Activated CD4-positive, CD25-positive, alpha-beta regulatory T cell treated with anti-CD3 and anti-CD28 coated beads, Interleukin-2, amount 50 U/mL, for 16 hours (primary cell): ENCODE data around the gene KLF13.

Experiments
- DNase-seq: peaks from one replicate; pipeline ENCODE4 v3.0.0-alpha.2; 2020; ENCODE audit warnings: low read depth, low spot score

KLF13 gene

DNA sequence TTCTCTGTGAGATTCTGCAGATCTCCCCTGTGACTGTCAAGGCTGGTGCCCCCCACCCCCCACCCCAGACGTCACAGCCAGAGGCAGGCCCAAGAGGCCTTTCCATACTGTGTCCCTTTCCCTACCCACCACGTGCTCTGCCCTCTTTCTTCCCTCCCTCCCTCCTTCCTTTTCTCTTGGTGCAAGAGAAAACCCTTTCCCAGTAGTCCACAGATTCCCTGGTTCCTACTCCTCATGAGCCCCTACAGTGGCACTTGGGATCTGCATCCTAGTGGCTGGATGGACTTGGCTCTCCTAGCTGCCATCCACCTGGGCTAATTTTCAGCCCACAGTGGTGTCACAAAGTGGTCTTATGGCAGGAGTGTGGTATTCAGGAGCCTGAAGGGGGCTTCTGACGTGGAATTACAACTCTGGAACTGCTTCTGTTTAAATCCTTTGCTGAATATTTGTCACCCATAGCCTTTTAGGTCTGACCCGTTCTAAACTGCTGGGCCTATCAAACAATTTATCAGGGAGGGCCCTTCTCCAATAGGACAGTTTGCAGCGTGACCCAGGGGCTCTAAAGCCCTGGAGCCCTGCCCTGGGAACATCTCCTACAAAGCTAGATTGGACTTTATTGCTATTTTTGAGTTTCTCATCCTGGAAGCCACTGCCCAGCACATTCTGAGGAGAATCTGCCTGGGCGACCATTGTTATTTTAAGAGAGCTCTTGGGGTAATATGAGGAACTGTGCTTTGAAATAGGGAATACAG, 35.3 kb downstream of the KLF13 start:
- DNase-seq, result no peak

GRCh38 chr15:31362886-31363285, 36.3 kb downstream of the KLF13 start:
- DNase-seq, result no peak

DNA sequence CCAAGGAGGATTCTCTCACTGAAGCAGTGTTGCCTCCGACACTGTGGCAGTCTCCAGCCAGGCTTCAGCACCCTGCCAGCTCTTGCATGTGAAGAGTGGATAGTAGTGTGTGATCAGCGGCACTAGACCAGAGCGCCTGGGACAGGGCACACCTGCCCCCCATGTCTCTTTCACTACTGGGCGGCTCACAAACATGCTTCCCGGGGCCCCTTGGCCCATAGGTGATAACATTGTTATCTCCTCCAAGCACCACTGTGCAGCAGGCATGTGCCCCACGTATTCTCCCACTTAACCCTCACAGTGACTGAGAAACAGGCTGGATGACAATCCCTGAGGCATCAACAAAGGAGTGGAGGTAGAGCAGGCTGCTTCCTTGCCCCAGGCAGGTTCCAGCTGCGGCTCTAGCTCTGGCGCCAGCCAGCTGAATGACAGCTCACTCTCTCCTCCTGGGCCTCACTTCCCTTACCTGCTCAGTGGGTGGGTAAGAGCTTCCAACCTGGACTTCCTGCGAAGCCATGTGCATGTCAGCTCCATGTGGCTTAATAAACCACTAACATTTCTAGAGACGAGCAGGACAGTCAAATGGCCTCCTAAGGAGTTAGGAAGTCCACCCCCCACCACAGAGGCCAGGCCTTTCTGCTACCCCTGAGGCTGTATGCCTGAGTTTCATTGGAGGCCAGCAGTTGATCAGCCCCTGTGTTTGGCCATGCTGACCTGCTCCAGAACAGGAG, 37.8 kb downstream of the KLF13 start:
- no peak for DNase-seq

DNA sequence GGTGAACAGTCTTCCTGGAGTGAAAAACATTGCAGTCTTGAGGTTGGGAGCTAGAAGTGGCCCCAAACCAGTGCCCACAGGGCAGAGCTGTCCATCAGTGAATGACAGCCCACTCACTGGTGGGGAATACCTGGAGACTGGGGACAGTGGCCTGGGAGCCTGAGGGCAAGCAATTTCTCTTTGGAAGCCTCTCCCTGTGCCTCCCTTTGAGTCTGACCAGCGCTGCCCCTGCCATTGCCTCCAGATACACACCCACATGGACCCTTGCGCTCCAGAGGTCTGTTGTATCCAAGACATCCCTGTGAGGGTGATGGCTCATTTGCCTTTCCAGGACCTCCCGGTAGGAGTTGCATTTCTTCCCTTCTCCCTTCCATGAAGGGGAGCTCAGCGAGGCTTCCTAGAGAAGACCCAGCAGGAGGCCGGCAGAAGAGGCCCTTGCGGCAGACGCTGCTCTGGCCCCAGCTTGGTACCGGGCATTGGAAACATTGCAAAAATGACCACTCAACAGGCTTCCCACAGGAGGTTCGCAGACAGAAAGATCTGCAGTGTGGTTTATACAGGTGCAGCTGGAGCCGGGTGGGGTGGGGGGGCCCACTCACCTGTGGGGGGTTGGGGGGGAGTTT, 38.5 kb downstream of the KLF13 start:
- DNase-seq, result no peak

GRCh38 chr15:31365655-31366127, 39.1 kb downstream of the KLF13 start:
- DNase-seq, result peak; percentile 54

GRCh38 chr15:31366169-31366734, 39.6 kb downstream of the KLF13 start:
- no peak for DNase-seq

- DNase-seq, result no peak
Observed at GRCh38 chr15:31367021-31367729, 40.5 kb downstream of the KLF13 start.

- no peak for DNase-seq
Observed at GRCh38 chr15:31367730-31368344, 41.2 kb downstream of the KLF13 start.

GRCh38 chr15:31369727-31370126, 43.1 kb downstream of the KLF13 start:
- no peak for DNase-seq

GRCh38 chr15:31371520-31372240, 45.0 kb downstream of the KLF13 start:
- DNase-seq, result no peak

GRCh38 chr15:31372635-31373091, 46.0 kb downstream of the KLF13 start:
- no peak for DNase-seq

GRCh38 chr15:31373096-31373865, 46.6 kb downstream of the KLF13 start:
- DNase-seq, result no peak

GRCh38 chr15:31373970-31374369, 47.3 kb downstream of the KLF13 start:
- DNase-seq, result no peak

DNA sequence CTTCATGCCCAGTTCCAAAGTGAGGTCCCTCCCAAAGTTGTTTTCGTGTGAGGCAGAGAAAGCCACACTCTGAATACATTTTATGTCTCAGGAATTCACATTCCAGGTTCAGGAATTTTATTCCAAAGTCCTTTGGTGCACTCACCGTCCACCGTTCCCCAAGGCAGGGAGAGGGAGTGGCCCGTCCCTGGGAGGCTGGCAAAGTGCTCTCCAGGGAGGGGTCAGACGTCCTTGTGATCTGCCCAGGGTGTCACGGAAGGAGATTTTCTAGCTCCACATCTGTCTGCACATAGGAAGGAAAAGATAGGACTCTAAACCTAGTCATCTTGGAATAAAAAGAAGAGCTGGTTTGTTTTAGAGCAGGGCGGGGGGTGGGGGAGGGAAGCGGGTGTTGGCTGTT, 47.9 kb downstream of the KLF13 start:
- DNase-seq, result no peak

DNA sequence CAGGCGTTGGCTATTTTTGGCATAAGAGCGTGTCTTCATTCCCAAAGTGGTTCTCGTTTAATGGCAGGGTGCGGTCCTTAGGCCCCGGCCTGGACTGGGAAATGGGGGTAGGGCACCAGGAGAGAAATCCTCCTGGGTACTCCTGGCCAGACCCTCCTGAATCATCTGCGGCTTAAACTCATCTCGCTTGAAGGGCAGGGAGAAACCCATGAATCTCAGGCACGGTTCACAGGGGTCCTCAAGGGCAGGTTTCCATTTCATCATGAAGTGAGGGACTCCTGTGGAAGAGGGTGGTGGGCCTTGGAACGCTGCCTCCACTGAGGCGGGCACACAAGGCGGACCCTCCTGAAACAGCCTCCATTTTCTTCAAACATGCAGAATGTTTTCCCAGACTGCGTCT, 48.4 kb downstream of the KLF13 start:
- no peak for DNase-seq

DNA sequence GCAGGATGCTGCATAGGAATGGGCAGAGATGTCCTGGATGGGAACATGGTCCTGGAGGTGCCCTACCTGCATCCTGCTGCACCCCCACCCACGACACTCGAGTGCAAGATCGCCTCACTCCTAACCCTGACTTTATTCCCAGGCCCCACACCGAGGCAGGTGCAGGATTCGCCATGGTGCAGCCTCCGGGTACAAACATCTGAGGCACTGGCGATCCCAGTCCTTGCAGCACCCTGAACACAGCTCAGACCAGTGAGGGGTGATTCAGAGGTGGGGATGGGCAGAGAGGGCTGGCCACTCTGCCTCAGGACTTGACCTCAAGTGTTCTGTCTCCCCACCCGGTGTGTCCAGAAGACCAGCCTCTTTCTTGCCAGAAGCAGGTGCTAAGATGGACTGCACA, 49.1 kb downstream of the KLF13 start:
- no peak for DNase-seq

DNA sequence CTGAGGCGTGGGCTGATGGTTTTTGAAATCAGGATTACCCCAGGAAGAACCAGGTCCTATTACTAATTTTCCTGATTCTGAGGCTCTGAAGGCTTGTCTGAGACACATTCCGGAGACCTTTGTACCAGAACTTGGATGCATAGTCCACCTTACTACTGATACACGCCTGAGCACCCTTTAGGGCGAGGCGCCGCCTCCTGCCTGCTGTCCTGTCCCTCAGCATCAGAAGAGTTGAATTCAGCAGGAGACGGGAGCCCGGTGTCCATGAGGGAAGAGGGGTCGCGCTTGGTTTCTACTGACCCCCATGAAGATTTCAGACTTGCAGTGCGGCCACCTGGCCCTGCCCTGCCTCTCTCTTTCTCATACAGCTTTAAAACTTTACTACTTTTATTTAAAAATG, 49.9 kb downstream of the KLF13 start:
- no peak for DNase-seq

DNA sequence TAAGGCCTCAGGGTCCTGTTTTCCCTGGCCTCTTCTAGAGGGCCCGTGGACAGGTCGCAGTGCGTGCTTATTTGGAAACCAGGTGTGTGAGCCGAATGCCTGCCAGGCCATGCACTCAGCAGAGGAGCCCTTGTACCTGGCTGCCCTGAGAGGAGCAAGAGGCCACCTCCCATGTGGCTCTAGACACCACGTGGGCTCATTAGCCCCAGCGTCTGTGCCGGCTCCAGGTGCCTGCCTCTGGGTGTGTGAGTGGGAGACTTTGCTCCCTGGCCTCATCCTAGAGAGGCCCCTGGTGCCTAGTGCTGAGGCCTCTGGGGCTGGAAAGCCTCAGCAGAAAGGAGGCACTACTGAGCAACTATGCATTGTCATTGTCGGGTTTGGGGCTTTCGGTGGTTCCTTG, 50.4 kb downstream of the KLF13 start:
- DNase-seq, result no peak

DNA sequence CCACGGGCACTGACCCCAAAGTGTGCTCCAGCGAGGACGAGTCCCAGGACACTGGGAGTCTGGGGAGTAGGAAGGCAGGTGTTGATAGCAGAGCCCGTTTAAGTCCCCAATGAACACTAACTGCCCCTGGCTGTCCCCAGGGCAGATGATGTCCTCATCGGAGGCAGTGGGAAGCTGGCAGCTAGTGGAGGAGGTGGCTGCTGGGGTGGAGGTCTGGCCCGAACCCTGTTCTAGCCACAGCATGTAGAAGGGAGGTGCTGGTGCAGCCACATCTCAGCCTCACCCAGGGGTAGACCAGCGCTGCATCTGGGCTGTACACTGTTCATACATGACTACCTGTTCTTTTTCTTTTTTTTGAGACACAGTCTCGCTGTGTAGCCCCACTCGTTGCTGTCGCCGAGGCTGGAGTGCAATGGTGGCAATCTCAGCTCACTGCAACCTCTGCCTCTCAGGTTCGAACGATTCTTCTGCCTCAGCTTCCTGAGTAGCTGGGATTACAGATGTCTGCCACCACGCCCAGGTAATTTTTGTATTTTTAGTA, 51.8 kb downstream of the KLF13 start:
- DNase-seq, result no peak
